Measurements from ENCODE around the gene RBFOX2.
"Not testable (repeated sequence)": the region's sequence is repeated elsewhere in the genome, so short reads cannot be mapped to it uniquely, and the experiment has no call there.

Gene RBFOX2

DNA sequence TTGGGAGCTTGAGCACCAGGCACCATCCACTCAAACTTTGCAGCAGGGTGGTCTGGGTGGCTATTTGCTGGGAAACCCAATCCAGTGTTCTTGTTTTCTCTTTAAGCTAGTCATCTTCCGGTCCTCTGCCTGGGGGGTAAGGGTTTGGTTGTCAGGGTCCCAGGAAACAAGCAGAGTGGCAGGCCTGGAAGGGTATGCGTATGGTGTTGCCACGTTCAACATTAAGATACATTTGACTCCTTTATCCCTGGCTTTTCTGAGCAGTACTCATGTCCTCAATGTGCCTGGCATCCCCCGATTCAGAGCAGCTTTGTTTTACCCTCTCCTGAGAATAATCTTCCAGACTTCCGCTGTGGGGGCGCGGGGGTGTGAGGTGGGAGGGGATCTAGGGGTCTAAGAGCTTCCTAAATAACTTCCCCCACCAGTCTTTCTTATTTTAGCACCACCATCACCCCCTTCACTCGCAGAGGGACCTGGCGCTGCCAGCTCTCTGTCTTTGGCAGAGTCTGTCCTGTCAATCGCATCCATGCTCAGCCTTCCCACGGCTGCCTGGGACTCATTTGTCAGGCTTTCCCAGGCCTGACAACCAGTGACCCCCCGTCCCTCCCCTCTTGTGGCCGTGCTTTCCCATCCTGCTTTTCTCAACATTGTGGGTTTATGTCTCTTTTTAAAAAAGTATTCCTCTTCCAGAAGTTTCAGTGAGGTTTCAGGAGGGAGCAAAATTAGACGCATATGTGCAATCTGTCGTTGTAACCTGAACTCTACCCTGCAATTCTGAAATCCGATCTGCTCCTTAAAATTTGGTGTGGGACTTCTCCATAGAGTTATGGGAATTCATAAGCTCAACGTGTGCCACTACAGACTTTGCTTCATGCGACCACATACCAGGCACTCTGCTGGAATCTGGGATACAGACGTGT, 27.0 kb upstream of the RBFOX2 start:
- TF ChIP-seq ZFX (IDR thresholded peaks at IDR 0.05; ENCODE audit: borderline replicate concordance), result no peak
- TF ChIP-seq, protein P1, sequence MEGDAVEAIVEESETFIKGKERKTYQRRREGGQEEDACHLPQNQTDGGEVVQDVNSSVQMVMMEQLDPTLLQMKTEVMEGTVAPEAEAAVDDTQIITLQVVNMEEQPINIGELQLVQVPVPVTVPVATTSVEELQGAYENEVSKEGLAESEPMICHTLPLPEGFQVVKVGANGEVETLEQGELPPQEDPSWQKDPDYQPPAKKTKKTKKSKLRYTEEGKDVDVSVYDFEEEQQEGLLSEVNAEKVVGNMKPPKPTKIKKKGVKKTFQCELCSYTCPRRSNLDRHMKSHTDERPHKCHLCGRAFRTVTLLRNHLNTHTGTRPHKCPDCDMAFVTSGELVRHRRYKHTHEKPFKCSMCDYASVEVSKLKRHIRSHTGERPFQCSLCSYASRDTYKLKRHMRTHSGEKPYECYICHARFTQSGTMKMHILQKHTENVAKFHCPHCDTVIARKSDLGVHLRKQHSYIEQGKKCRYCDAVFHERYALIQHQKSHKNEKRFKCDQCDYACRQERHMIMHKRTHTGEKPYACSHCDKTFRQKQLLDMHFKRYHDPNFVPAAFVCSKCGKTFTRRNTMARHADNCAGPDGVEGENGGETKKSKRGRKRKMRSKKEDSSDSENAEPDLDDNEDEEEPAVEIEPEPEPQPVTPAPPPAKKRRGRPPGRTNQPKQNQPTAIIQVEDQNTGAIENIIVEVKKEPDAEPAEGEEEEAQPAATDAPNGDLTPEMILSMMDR (IDR thresholded peaks at IDR 0.05), result no peak
- no peak overlapping the region for H3K27ac ChIP-seq

DNA sequence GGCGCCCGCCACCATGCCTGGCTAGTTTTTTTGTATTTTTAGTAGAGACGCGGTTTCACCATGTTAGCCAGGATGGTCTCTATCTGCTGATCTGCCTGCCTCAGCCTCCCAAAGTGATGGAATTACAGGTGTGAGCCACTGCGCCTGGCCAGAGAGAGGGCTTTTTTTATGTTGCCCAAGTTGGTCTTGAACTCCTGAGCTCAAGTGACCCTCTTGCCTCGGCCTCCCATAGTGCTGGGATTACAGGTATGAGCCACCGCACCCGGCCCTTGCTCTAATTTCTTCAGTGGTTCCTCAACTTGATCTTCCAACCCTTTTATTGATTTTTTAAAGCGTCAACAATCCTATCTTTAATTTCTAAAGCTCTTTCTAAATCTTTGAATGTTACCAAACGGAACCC, 25.8 kb upstream of the RBFOX2 start:
- not testable (repeated sequence) for H3K27ac ChIP-seq

DNA sequence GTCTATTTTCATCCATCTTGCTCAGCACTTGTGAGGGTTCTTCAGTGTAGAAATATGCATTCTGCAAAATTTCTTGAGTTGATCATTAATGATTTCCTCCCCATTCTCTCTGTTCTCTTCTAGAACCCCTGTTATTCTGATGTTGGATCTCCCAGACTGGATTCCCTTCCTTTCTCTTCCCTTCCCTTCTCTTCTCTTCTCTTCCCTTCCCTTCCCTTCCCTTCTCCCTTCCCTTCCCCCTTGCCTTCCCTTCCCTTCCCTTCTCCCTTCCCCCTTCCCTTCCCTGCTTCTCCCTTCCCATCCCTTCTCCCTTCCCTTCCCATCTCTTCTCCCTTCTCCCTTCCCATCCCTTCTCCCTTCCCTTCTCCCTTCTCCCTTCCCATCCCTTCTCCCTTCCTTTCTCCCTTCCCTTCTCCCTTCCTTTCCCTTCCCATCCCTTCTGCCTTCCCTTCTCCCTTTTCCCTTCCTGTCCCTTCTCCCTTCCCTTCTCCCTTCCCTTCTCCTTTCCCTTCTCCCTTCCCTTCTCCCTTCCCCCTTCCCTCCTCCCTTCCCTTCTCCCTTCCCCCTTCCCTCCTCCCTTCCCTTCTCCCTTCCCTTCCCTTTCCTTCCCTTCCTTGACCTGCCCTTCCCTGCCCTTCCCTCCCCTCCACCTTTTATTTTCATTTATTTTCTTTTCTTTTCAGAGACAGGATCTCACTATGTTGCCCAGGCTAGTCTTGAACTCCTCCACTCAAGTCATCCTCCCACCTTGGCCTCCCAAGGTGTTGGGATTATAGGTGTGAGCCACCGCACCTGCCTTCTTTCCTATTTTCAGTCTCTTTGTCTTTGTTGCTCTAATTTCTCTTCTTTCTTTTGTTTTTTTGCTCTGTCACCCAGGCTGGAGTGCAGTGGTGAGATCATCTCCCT, 24.9 kb upstream of the RBFOX2 start:
- H3K27ac ChIP-seq, result 0 out of 2 replicates have a peak overlapping the region, but pooled peaks have one; percentile 20

DNA sequence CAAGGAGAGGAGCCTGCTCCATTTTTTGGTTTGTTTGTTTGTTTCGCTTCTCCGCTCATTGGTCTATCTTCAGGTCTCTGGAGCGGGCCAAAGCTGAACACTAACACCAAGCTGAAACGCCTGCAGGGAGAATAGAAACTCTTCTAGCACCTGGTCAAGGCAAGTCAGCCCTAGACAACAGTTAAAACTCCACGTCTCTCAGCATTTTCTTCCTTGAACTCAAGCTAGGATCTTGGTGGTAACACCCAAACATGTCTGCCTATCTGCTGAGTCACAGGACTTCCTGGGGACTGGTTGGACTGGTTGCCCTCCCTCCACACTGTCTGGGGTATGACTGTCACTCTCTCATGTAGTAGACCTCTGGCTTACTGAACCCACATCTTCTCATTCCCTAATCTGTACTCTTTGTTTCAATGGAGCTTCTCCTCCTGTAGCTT, 23.9 kb upstream of the RBFOX2 start:
- 0 out of 2 replicates have a peak overlapping the region, but pooled peaks have one; percentile 20 for H3K27ac ChIP-seq
- TF ChIP-seq, protein P1 (IDR thresholded peaks at IDR 0.05), result no peak
- no peak for TF ChIP-seq ZFX (IDR thresholded peaks at IDR 0.05; ENCODE audit: borderline replicate concordance)

More for the DNA sequence above, 24.9 kb upstream of the RBFOX2 start:
- TF ChIP-seq, protein P1 (IDR thresholded peaks at IDR 0.05), result no peak
- no peak for TF ChIP-seq ZFX (IDR thresholded peaks at IDR 0.05; ENCODE audit: borderline replicate concordance)

DNA sequence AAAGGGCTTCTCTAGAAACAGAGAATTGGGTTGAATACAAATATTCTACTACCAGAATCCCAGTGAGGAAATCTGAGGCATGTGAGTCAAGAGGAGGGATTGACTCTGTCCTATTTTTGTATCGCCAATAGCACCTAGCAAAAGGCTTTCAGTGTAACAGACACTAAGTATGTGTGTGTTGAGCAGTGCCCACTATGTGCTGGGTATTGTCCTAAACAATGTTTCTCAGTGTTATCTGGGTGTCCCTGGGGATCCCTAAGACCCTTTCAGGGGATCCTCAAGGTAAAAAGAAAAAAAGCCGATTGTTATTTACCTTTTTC, 21.0 kb upstream of the RBFOX2 start:
- H3K27ac ChIP-seq, result no peak overlapping the region
- no peak for TF ChIP-seq ZFX (IDR thresholded peaks at IDR 0.05; ENCODE audit: borderline replicate concordance)
- TF ChIP-seq, protein P1 (IDR thresholded peaks at IDR 0.05), result no peak

DNA sequence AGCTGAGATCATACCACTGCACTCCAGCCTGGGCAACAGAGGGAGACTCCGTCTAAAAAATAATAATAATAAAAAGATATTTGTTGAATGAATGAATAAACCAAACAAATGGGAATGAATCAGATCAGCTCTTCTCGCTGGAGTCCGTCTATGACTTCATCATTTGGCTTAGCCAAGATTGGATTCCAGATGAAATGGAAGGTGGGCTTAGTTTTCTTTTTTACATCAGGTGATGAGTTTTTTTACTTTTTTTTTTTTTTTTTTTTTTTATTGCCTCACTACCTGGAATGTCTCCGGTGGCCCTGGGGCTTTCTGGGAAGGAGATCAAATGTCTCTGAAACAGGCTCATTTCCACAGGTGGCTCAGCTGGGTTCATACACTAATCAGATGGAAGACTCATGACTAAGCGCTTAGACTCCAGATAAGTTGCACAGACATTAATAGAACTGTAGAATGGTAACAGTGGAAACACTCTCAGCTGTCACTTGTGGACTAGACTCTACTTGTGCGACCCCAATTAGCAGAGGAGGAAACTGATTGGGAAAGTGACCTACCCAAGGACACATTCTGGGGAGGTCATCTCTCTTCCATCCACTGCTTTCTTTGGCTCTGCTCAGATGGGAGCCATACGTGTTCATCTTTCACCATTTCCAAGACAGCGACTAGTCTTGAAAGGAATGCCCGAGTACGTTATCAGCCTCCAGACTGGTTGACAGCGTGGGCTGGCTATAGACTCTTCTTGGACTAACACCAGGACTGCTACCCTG, 20.5 kb upstream of the RBFOX2 start:
- no peak overlapping the region for H3K27ac ChIP-seq

DNA sequence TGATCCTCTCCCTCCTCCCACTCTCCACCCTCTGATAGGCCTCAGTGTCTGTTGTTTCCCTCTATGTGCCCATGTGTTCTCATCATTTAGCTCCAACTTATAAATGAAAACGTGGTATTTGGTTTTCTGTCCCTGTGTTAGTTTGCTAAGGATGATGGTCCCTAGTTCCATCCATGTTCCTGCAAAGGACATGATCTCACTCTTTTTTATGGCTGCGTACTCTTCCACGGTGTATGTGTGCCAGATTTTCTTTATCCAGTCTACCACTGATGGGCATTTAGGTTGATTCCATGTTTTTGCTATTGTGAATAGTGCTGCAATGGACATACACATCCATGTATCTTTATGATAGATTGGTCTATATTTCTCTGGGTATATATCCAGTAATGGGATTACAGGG, 15.9 kb upstream of the RBFOX2 start:
- H3K27ac ChIP-seq, result not testable (repeated sequence)

More for the DNA sequence above, 20.5 kb upstream of the RBFOX2 start:
- TF ChIP-seq, protein P1 (IDR thresholded peaks at IDR 0.05), result no peak
- TF ChIP-seq ZFX (IDR thresholded peaks at IDR 0.05; ENCODE audit: borderline replicate concordance), result no peak
